ENCODE results near the gene TPK1. TPM values are rescaled to one million over a fixed set of nuclear protein-coding genes. Genes with fewer than 3 reads are reported as not detected.
A peak's percentile ranks its signal among the peaks of the same experiment; 100 is the strongest.
"Not testable (repeated sequence)": the region's sequence is repeated elsewhere in the genome, so short reads cannot be mapped to it uniquely, and the experiment has no call there.

TPK1 gene
- total RNA-seq, 6 donors from 2014 or later = 4.2 to 12.3 (median 9.1) TPM

GRCh38 chr7:144735505-144736276 lies 100.2 kb downstream of the TPK1 start:
- DNase-seq (no peak), ATAC-seq (ENCODE audit: low FRiP score in 2 of 2) (no peak)
- H3K36me3 ChIP-seq = no peaks in the 10 kb centered on the region
- H3K4me3 ChIP-seq = no peak overlapping the region
- no peaks in the 10 kb centered on the region for H3K9me3 ChIP-seq
- no peaks in the 10 kb centered on the region for H3K27me3 ChIP-seq
- 61 to 67% methylated on average over 8 of the region's 8 CpGs for WGBS, 2 donors
- H3K27ac ChIP-seq = no peak overlapping the region
- peaks cover 0 to 9% (median 0%) of the 10 kb centered on the region in 4 donors for H3K4me1 ChIP-seq
- TF ChIP-seq EP300 (IDR thresholded peaks at IDR 0.05) = no peak
- no peak for TF ChIP-seq CTCF (IDR thresholded peaks at IDR 0.05)
- TF ChIP-seq POLR2A (IDR thresholded peaks at IDR 0.05) = no peak
- no peak for TF ChIP-seq POLR2AphosphoS5 (IDR thresholded peaks at IDR 0.05)

- Histone ChIP-seq H3K4me1 (no peaks in the 10 kb centered on the region), H3K27me3 (no peaks in the 10 kb centered on the region), H3K36me3 (no peaks in the 10 kb centered on the region), H3K9me3 (no peaks in the 10 kb centered on the region), H3K27ac (no peak overlapping the region), H3K4me3 (no peak overlapping the region)
- no peak for TF ChIP-seq POLR2A (IDR thresholded peaks at IDR 0.05)
- no peak for TF ChIP-seq POLR2AphosphoS5 (IDR thresholded peaks at IDR 0.05)
- TF ChIP-seq EP300 (IDR thresholded peaks at IDR 0.05) = no peak
- ATAC-seq (ENCODE audit: low FRiP score in 2 of 2) = no peak
- DNase-seq = no peak
- WGBS, 2 donors = 88 to 94% methylated on average over 6 of the region's 6 CpGs
Measured at GRCh38 chr7:144731661-144732351, 104.0 kb downstream of the TPK1 start.

- H3K4me1 ChIP-seq = no peaks in the 10 kb centered on the region
- no peak for DNase-seq
- H3K27me3 ChIP-seq = no peaks in the 10 kb centered on the region
- no peak overlapping the region for H3K4me3 ChIP-seq
- no peaks in the 10 kb centered on the region for H3K36me3 ChIP-seq
- no peak overlapping the region for H3K27ac ChIP-seq
- 83 to 90% methylated on average over 3 of the region's 3 CpGs for WGBS, 2 donors
- no peak for ATAC-seq (ENCODE audit: low FRiP score in 2 of 2)
- H3K9me3 ChIP-seq = no peaks in the 10 kb centered on the region
- TF ChIP-seq EP300 (IDR thresholded peaks at IDR 0.05) (no peak), CTCF (IDR thresholded peaks at IDR 0.05) (no peak), POLR2A (IDR thresholded peaks at IDR 0.05) (no peak), POLR2AphosphoS5 (IDR thresholded peaks at IDR 0.05) (no peak)
Measured at GRCh38 chr7:144730224-144730623, 105.6 kb downstream of the TPK1 start.

GRCh38 chr7:144729226-144729625 lies 106.6 kb downstream of the TPK1 start:
- DNase-seq = no peak
- no peak overlapping the region for H3K4me3 ChIP-seq
- no peaks in the 10 kb centered on the region for H3K36me3 ChIP-seq
- no peak overlapping the region for H3K27ac ChIP-seq
- no peaks in the 10 kb centered on the region for H3K27me3 ChIP-seq
- ATAC-seq (ENCODE audit: low FRiP score in 2 of 2) = no peak
- TF ChIP-seq CTCF (IDR thresholded peaks at IDR 0.05) (no peak), POLR2AphosphoS5 (IDR thresholded peaks at IDR 0.05) (no peak), POLR2A (IDR thresholded peaks at IDR 0.05) (no peak), EP300 (IDR thresholded peaks at IDR 0.05) (no peak)
- no peaks in the 10 kb centered on the region for H3K4me1 ChIP-seq
- WGBS, 2 donors = 78 to 85% methylated on average over 2 of the region's 2 CpGs
- no peaks in the 10 kb centered on the region for H3K9me3 ChIP-seq

GRCh38 chr7:144728551-144728950 lies 107.3 kb downstream of the TPK1 start:
- no peaks in the 10 kb centered on the region for H3K36me3 ChIP-seq
- WGBS, 2 donors = 74 to 82% methylated on average over 4 of the region's 4 CpGs
- TF ChIP-seq POLR2AphosphoS5 (IDR thresholded peaks at IDR 0.05) = no peak
- no peak for TF ChIP-seq POLR2A (IDR thresholded peaks at IDR 0.05)
- TF ChIP-seq CTCF (IDR thresholded peaks at IDR 0.05) = no peak
- TF ChIP-seq EP300 (IDR thresholded peaks at IDR 0.05) = no peak

GRCh38 chr7:144726840-144727239 lies 109.0 kb downstream of the TPK1 start:
- not testable (repeated sequence) for ATAC-seq (ENCODE audit: low FRiP score in 2 of 2); H3K4me3 ChIP-seq; H3K9me3 ChIP-seq; H3K36me3 ChIP-seq; H3K4me1 ChIP-seq; H3K27ac ChIP-seq; H3K27me3 ChIP-seq
- peak in 1 of 2 donors; percentile 25 for DNase-seq
- WGBS, 2 donors = 88 to 91% methylated on average over 12 of the region's 12 CpGs

More at GRCh38 chr7:144728551-144728950, 107.3 kb downstream of the TPK1 start:
- Histone ChIP-seq H3K4me1 (no peaks in the 10 kb centered on the region), H3K27ac (no peak overlapping the region), H3K27me3 (no peaks in the 10 kb centered on the region), H3K9me3 (no peaks in the 10 kb centered on the region), H3K4me3 (no peak overlapping the region)
- DNase-seq = no peak
- no peak for ATAC-seq (ENCODE audit: low FRiP score in 2 of 2)

Data from upper lobe of left lung (tissue), 6 donors.